WERI-Rb-1 (cell line): ENCODE results near the gene POU6F2.

Experiments used
- DNase-seq: peaks from one replicate; pipeline ENCODE4 v3.0.0-alpha.2; 2020
- H3K27ac ChIP-seq: fragments of 250-450 bp; sonication (Bioruptor Pico); 2 replicates; pipeline ENCODE4 v1.5.1; 2020; ENCODE audit warnings: mild to moderate bottlenecking, moderate library complexity
- H3K27me3 ChIP-seq: fragments of 250-450 bp; sonication (Bioruptor Pico); 2 replicates; pipeline ENCODE4 v1.5.1; 2021; ENCODE audit warnings: mild to moderate bottlenecking, low read depth, moderate library complexity; ENCODE audit not compliant: insufficient read depth, severe bottlenecking
- H3K36me3 ChIP-seq: fragments of 250-450 bp; sonication (Bioruptor Pico); 2 replicates; pipeline ENCODE4 v1.5.1; 2020; ENCODE audit warnings: mild to moderate bottlenecking, moderate library complexity
- H3K4me3 ChIP-seq: 2 replicates; pipeline ENCODE4 v1.5.1; 2011; ENCODE audit warnings: low read depth, mild to moderate bottlenecking, control low read depth, low read length
- H3K9me3 ChIP-seq: fragments of 250-450 bp; sonication (Bioruptor Pico); 2 replicates; pipeline ENCODE4 v1.5.1; 2021; ENCODE audit warnings: mild to moderate bottlenecking, moderate library complexity; ENCODE audit not compliant: severe bottlenecking
- CTCF ChIP-seq: IDR thresholded peaks from 2 replicates; pipeline ENCODE4 v1.5.1; 2011; ENCODE audit warnings: low read depth, mild to moderate bottlenecking, control low read depth, inconsistent platforms, low read length

Gene POU6F2

GRCh38 chr7:39211581-39211980, 233.9 kb downstream of the POU6F2 start:
- H3K27me3 ChIP-seq: no peaks in the 10 kb centered on the region
- H3K36me3 ChIP-seq: no peaks in the 10 kb centered on the region
- no peak for DNase-seq
- TF ChIP-seq CTCF: no peak
- no peaks in the 10 kb centered on the region for H3K9me3 ChIP-seq
- H3K27ac ChIP-seq: no peak overlapping the region
- H3K4me3 ChIP-seq: no peak overlapping the region

- no peak for DNase-seq
- Histone ChIP-seq H3K36me3 (no peaks in the 10 kb centered on the region), H3K4me3 (no peak overlapping the region), H3K27me3 (no peaks in the 10 kb centered on the region), H3K9me3 (no peaks in the 10 kb centered on the region), H3K27ac (no peak overlapping the region)
- no peak for TF ChIP-seq CTCF
These were observed 235.2 kb downstream of the POU6F2 start for GRCh38 chr7:39212876-39213275.

- no peaks in the 10 kb centered on the region for H3K36me3 ChIP-seq
- TF ChIP-seq CTCF: no peak
- no peak for DNase-seq
- no peak overlapping the region for H3K27ac ChIP-seq
- no peak overlapping the region for H3K4me3 ChIP-seq
- no peaks in the 10 kb centered on the region for H3K27me3 ChIP-seq
- no peaks in the 10 kb centered on the region for H3K9me3 ChIP-seq
These were observed 240.1 kb downstream of the POU6F2 start for GRCh38 chr7:39217783-39218182.

GRCh38 chr7:39219869-39220268, 242.2 kb downstream of the POU6F2 start:
- DNase-seq: no peak
- Histone ChIP-seq H3K36me3 (no peaks in the 10 kb centered on the region), H3K9me3 (no peaks in the 10 kb centered on the region), H3K4me3 (no peak overlapping the region), H3K27ac (no peak overlapping the region), H3K27me3 (no peaks in the 10 kb centered on the region)
- no peak for TF ChIP-seq CTCF

GRCh38 chr7:39221901-39222300, 244.2 kb downstream of the POU6F2 start:
- Histone ChIP-seq H3K36me3 (no peaks in the 10 kb centered on the region), H3K9me3 (no peaks in the 10 kb centered on the region), H3K27ac (no peak overlapping the region), H3K4me3 (no peak overlapping the region), H3K27me3 (no peaks in the 10 kb centered on the region)
- no peak for DNase-seq
- no peak for TF ChIP-seq CTCF

GRCh38 chr7:39228946-39229345, 251.2 kb downstream of the POU6F2 start:
- DNase-seq: no peak
- TF ChIP-seq CTCF: no peak
- H3K4me3 ChIP-seq: no peak overlapping the region
- no peaks in the 10 kb centered on the region for H3K9me3 ChIP-seq
- H3K27me3 ChIP-seq: no peaks in the 10 kb centered on the region
- no peak overlapping the region for H3K27ac ChIP-seq
- no peaks in the 10 kb centered on the region for H3K36me3 ChIP-seq
